Measurements from ENCODE around the gene CDK5RAP2. TPM values are rescaled to one million over a fixed set of nuclear protein-coding genes. Genes with fewer than 3 reads are reported as not detected.

Gene CDK5RAP2
- total RNA-seq, 4 donors from 2014 or later: 48.1 to 127 (median 76.7) TPM

DNA sequence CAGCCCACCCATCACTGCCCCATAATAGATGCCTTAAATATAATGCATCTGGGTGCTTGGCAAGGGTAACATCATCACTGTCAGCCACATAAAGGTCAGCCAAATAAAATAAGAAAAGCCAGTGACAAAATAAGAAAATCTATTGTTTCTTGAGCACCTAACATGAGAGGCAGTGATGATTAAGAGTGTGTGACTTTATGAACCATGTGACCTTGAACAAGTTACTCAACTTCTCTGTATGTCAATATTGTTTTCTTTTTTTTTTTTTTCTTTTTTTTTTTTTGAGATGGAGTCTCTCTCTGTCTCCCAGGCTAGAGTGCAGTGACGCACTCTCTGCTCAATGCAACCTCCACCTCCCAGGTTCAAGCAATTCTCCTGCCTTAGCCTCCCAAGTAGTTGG, 98.7 kb downstream of the CDK5RAP2 start:
- H3K27ac ChIP-seq: no peak overlapping the region
- 92 to 94% methylated on average over 1 of the region's 1 CpG for WGBS, 2 donors

DNA sequence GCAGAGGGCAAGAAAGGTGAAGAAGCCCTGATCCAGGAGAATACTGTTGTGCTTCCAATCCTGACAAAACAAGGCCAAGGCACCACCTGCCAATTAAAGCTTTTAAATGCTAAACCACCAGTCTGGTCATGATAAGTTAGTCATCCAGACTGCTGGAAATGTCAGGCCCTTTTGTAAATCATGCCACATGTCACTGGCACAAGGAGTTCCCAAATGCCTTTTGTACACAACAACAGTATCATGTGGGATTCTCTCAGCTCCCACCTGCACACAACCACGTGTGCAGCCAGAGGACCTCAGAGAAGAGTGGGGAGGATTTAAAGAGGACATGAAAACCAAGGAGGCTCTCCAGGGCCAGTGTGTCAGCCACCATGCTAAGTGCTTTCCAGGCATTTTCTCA, 99.3 kb downstream of the CDK5RAP2 start:
- WGBS, 2 donors: 29 to 50% methylated on average over 1 of the region's 1 CpG
- H3K27ac ChIP-seq: no peak overlapping the region
- TF ChIP-seq, protein P1, sequence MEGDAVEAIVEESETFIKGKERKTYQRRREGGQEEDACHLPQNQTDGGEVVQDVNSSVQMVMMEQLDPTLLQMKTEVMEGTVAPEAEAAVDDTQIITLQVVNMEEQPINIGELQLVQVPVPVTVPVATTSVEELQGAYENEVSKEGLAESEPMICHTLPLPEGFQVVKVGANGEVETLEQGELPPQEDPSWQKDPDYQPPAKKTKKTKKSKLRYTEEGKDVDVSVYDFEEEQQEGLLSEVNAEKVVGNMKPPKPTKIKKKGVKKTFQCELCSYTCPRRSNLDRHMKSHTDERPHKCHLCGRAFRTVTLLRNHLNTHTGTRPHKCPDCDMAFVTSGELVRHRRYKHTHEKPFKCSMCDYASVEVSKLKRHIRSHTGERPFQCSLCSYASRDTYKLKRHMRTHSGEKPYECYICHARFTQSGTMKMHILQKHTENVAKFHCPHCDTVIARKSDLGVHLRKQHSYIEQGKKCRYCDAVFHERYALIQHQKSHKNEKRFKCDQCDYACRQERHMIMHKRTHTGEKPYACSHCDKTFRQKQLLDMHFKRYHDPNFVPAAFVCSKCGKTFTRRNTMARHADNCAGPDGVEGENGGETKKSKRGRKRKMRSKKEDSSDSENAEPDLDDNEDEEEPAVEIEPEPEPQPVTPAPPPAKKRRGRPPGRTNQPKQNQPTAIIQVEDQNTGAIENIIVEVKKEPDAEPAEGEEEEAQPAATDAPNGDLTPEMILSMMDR (IDR thresholded peaks at IDR 0.05): no peak
- no peak for TF ChIP-seq EP300 (IDR thresholded peaks at IDR 0.05)
- no peak for TF ChIP-seq POLR2A (IDR thresholded peaks at IDR 0.05)
- no peak for DNase-seq (ENCODE audit: low spot score in 2 of 2)
- peaks cover 0 to 42% (median 0%) of the 10 kb centered on the region in 3 donors for H3K36me3 ChIP-seq
- H3K4me3 ChIP-seq: no peak overlapping the region
- no peaks in the 10 kb centered on the region for H3K9me3 ChIP-seq
- H3K27me3 ChIP-seq: no peaks in the 10 kb centered on the region
- H3K4me1 ChIP-seq: peaks cover 0 to 11% (median 0%) of the 10 kb centered on the region in 4 donors

More for the DNA sequence above, 98.7 kb downstream of the CDK5RAP2 start:
- no peaks in the 10 kb centered on the region for H3K9me3 ChIP-seq
- no peaks in the 10 kb centered on the region for H3K27me3 ChIP-seq
- H3K4me1 ChIP-seq: peaks cover 0 to 7% (median 0%) of the 10 kb centered on the region in 4 donors
- TF ChIP-seq, protein P1 (IDR thresholded peaks at IDR 0.05): no peak
- TF ChIP-seq POLR2A (IDR thresholded peaks at IDR 0.05) (no peak), EP300 (IDR thresholded peaks at IDR 0.05) (no peak)
- H3K4me3 ChIP-seq: no peak overlapping the region
- H3K36me3 ChIP-seq: peaks cover 0 to 41% (median 0%) of the 10 kb centered on the region in 3 donors
- DNase-seq (ENCODE audit: low spot score in 2 of 2): no peak

DNA sequence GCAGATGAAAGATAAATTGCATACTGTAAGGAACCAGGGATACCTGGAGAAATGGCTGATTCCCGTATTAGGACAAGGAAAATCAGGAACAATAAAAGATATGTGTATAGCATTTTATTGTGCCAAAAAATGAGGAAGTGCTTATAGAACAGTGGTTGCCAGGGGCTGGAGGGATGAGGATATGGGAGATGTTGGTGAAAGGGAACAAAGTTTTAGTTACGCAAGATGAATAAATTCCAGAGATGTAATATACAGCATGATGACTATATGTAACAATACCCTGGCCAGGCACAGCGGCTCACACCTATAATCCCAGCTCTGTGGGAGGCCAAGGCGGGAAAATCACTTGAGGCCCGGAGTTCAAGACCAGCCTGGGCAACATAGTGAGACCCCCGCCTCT, 101.8 kb downstream of the CDK5RAP2 start:
- TF ChIP-seq EP300 (IDR thresholded peaks at IDR 0.05) (no peak), POLR2A (IDR thresholded peaks at IDR 0.05) (no peak)
- TF ChIP-seq, protein P1 (IDR thresholded peaks at IDR 0.05): no peak
- WGBS, 2 donors: 90 to 92% methylated on average over 6 of the region's 6 CpGs

DNA sequence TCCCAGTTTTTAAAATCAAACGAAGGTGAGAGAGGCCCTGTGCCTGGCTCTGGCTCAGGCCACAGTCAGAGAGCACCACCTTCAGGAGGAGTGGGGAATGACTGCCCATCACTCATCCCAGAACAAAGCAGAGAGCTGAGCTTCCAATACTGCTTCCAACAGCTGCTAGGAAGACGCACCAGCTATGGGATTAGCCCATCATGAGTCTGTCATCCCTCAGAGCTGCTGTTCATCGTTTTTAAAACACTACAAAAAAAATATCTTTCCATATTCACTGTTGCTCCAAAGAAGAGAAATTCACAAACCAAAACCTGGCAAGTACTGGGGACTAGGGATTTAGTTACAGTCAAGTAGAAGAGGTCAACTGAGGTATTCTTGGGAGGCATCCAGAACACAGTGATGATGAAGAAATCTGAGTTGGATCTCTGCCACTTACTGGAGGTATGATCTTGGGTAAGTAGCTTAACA, 102.4 kb downstream of the CDK5RAP2 start:
- H3K9me3 ChIP-seq: no peaks in the 10 kb centered on the region
- 27 to 37% methylated on average over 3 of the region's 3 CpGs for WGBS, 2 donors
- no peak for TF ChIP-seq EP300 (IDR thresholded peaks at IDR 0.05)
- TF ChIP-seq, protein P1 (IDR thresholded peaks at IDR 0.05): peak; percentile 45 to 84 (median 72)
- no peak overlapping the region for H3K27ac ChIP-seq
- peak; percentile 33 to 79 for DNase-seq (ENCODE audit: low spot score in 2 of 2)
- H3K27me3 ChIP-seq: no peaks in the 10 kb centered on the region
- H3K4me3 ChIP-seq: no peak overlapping the region
- H3K36me3 ChIP-seq: peaks cover 0 to 39% (median 0%) of the 10 kb centered on the region in 3 donors
- H3K4me1 ChIP-seq: peaks cover 0 to 17% (median 0%) of the 10 kb centered on the region in 4 donors

More for the DNA sequence above, 101.8 kb downstream of the CDK5RAP2 start:
- Histone ChIP-seq H3K36me3 (peaks cover 0 to 39% (median 0%) of the 10 kb centered on the region in 3 donors), H3K27me3 (no peaks in the 10 kb centered on the region), H3K9me3 (no peaks in the 10 kb centered on the region), H3K4me1 (peaks cover 0 to 17% (median 0%) of the 10 kb centered on the region in 4 donors), H3K27ac (no peak overlapping the region), H3K4me3 (no peak overlapping the region)
- DNase-seq (ENCODE audit: low spot score in 2 of 2): no peak

DNA sequence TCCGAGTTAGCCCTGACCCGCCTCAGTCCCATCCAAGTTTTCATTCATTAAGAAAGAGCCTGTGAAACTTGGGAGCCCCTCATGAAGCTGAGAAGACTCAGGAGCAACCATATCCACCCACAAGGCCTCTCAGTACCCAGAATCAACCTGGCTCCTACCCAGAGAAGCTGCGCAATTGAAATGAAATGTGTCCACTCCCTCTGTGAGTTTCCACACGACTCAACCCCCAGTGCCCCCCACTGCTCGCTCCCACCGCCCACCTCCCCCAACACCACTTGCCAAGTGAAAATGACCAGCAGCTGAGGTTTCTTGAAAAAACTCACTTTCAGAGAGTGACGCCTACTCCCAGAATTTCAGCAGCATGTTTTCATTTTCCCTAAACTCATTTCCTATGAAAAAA, 104.6 kb downstream of the CDK5RAP2 start:
- peak in 1 of 2 donors; percentile 24 for DNase-seq (ENCODE audit: low spot score in 2 of 2)
- H3K4me3 ChIP-seq: no peak overlapping the region
- H3K27ac ChIP-seq: peak overlapping the region in 3 of 4 donors; percentile 13 to 63 (median 58)
- no peaks in the 10 kb centered on the region for H3K9me3 ChIP-seq
- WGBS, 2 donors: 54 to 63% methylated on average over 7 of the region's 7 CpGs
- TF ChIP-seq EP300 (IDR thresholded peaks at IDR 0.05): no peak
- TF ChIP-seq, protein P1 (IDR thresholded peaks at IDR 0.05): no peak
- TF ChIP-seq POLR2A (IDR thresholded peaks at IDR 0.05): no peak
- no peaks in the 10 kb centered on the region for H3K27me3 ChIP-seq
- peaks cover 0 to 53% (median 0%) of the 10 kb centered on the region in 3 donors for H3K36me3 ChIP-seq
- peaks cover 0 to 17% (median 0%) of the 10 kb centered on the region in 4 donors for H3K4me1 ChIP-seq
